Vagina (tissue), 2 donors: ENCODE data around the gene GGA1. TPM values are rescaled to one million over a fixed set of nuclear protein-coding genes. Genes with fewer than 3 reads are reported as not detected.
"Not testable (repeated sequence)": the region's sequence is repeated elsewhere in the genome, so short reads cannot be mapped to it uniquely, and the experiment has no call there.

Experiments used
- DNase-seq, 2 donors: peaks; one replicate each; pipeline ENCODE4 v3.0.0-alpha.2; 2017; ENCODE audit errors: extremely low spot score in 2 of 2
- H3K27ac ChIP-seq: fragments of 200-600 bp; sonication (generic); one replicate; pipeline ENCODE4 v1.5.1; 2019
- H3K27me3 ChIP-seq: fragments of 200-600 bp; sonication (generic); one replicate; pipeline ENCODE4 v1.5.1; 2019
- H3K36me3 ChIP-seq, 2 donors: fragments of 200-600 bp; sonication (generic); one replicate each; pipeline ENCODE4 v1.5.1; 2017 to 2019
- H3K4me1 ChIP-seq: fragments of 200-600 bp; sonication (generic); one replicate; pipeline ENCODE4 v1.5.1; 2019
- H3K4me3 ChIP-seq, 2 donors: fragments of 200-600 bp; sonication (generic); 1 replicate in 1 of 2; 2 replicates in 1 of 2; pipeline ENCODE4 v1.5.1; 2016 to 2019
- H3K9me3 ChIP-seq: fragments of 200-600 bp; sonication (generic); one replicate; pipeline ENCODE4 v1.5.1; 2019
- POLR2A ChIP-seq, 2 donors: fragments of 450-650 bp; IDR thresholded peaks; one replicate each; pipeline ENCODE4 v1.6.1; 2017; ENCODE audit warnings: antibody characterized with exemption in 2 of 2, mild to moderate bottlenecking in 2 of 2, moderate library complexity in 2 of 2
- POLR2AphosphoS5 ChIP-seq, 2 donors: sonication (generic); formaldehyde crosslinking; IDR thresholded peaks; one replicate each; pipeline ENCODE4 v1.9.0; 2017; ENCODE audit warnings: antibody characterized with exemption in 2 of 2, mild to moderate bottlenecking in 2 of 2, low read depth in 1 of 2; ENCODE audit not compliant: insufficient read depth in 1 of 2
- intact Hi-C: fragments of 100-400 bp; cut with DNase I; formaldehyde crosslinking; loops from one replicate; pipeline ENCODE4 v1.15.1; 2023
- total RNA-seq: library from RNA; depleted of rRNA; stranded (reverse); fragments of >200 nt; gene quantifications from one replicate; pipeline ENCODE4 v1.2.3, GENCODE V29; 2016
- TF ChIP-seq, protein P1 (sequence below), 3 experiments: fragments of 450-650 bp in 2 of 3; fragments of 200-600 bp in 1 of 3; sonication (generic) in 1 of 3; IDR thresholded peaks; one replicate each; pipeline ENCODE4 v1.5.1; 2017 to 2019; ENCODE audit warnings: antibody characterized with exemption in 3 of 3, mild to moderate bottlenecking in 2 of 3, moderate library complexity in 2 of 3

GGA1 gene
- total RNA-seq, 1 donor from 2014 or later: 45.7 TPM

DNA sequence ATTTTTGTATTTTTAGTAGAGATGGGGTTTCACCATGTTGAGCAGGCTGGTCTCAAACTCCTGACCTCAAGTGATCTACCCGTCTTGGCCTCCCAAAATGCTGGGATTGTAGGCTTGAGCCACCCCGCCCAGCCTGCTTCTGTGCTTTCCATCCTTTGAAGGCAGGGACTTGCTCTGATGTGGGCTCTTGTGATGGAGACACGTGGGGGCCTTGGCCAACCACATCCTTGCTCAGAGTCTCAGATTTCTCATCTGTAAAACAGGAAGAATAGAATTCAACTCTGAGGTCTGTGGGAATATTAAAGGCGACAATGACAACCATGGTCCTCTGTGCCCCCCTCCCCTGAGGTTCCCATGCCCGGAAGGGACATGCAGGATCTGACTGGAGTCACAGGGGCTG lies 3.8 kb upstream of the GGA1 start:
- intact Hi-C loops: loop anchor here (5.0 kb wide), 1 partner anchor 58 kb away; no protein-coding TSS in a partner anchor
- H3K36me3 ChIP-seq: no peaks in the 10 kb centered on the region
- DNase-seq: no peak
- H3K4me3 ChIP-seq: no peak overlapping the region
- peaks cover 31% of the 10 kb centered on the region for H3K4me1 ChIP-seq
- no peaks in the 10 kb centered on the region for H3K9me3 ChIP-seq
- no peak overlapping the region for H3K27ac ChIP-seq
- TF ChIP-seq POLR2AphosphoS5 (IDR thresholded peaks at IDR 0.05; ENCODE audit: insufficient read depth in 1 of 2, low read depth in 1 of 2): no peak
- TF ChIP-seq, protein P1, sequence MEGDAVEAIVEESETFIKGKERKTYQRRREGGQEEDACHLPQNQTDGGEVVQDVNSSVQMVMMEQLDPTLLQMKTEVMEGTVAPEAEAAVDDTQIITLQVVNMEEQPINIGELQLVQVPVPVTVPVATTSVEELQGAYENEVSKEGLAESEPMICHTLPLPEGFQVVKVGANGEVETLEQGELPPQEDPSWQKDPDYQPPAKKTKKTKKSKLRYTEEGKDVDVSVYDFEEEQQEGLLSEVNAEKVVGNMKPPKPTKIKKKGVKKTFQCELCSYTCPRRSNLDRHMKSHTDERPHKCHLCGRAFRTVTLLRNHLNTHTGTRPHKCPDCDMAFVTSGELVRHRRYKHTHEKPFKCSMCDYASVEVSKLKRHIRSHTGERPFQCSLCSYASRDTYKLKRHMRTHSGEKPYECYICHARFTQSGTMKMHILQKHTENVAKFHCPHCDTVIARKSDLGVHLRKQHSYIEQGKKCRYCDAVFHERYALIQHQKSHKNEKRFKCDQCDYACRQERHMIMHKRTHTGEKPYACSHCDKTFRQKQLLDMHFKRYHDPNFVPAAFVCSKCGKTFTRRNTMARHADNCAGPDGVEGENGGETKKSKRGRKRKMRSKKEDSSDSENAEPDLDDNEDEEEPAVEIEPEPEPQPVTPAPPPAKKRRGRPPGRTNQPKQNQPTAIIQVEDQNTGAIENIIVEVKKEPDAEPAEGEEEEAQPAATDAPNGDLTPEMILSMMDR (IDR thresholded peaks at IDR 0.05): no peak
- TF ChIP-seq POLR2A (IDR thresholded peaks at IDR 0.05): no peak
- H3K27me3 ChIP-seq: no peaks in the 10 kb centered on the region

DNA sequence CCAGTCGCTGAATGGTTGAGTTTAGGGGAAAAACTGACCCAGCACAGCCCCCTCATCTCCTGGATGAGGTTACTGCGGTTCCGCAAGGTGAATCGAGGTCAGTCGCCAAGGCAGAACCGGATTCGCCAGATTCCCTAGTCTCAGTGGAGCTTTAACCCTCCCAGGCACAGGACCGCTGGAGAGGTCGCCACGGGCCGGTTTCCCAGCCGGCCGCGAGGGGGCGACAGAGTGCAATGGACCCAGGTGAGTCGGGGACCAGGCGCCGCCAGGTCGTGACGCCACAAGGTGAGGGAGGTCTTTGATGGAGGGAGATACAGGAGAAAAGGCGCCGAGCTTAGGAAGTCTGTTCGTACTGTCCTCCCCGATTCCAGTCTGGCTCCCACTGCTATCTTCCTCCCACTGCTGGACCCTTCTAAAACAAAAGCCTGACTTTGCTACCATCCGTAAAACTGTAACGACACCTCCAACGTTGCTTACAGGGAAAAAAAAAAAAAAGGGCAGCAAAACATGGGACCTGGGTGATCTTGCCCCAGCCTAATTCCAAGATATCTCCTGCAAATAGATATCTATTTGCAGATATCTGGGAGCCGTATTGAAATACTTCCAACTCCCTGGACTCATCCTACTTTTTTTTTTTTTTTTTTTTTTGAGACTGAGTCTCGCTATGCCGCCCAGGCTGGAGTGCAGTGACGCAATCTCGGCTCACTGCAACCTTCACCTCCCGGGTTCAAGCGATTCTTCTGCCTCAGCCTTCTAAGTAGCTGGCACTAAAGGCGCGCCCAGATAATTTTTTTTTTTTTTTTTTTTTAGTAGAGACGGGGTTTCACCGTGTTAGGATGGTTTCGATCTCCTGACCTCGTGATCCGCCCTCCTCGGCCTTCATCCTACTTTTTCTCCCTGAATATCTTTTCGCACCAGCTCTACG lies 1.4 kb upstream of the GGA1 start:
- intact Hi-C loops: loop anchor here (5.0 kb wide), 1 partner anchor 60 kb away; no protein-coding TSS in a partner anchor
- H3K27me3 ChIP-seq: no peaks in the 10 kb centered on the region
- peak overlapping the region; percentile 67 to 83 for H3K4me3 ChIP-seq
- H3K36me3 ChIP-seq: no peaks in the 10 kb centered on the region
- peak overlapping the region; percentile 89 for H3K27ac ChIP-seq
- DNase-seq: no peak
- no peaks in the 10 kb centered on the region for H3K9me3 ChIP-seq
- TF ChIP-seq POLR2A (IDR thresholded peaks at IDR 0.05): no peak
- TF ChIP-seq, protein P1 (IDR thresholded peaks at IDR 0.05): peak; percentile 67 to 91 (median 83)
- TF ChIP-seq POLR2AphosphoS5 (IDR thresholded peaks at IDR 0.05; ENCODE audit: insufficient read depth in 1 of 2, low read depth in 1 of 2): peak; percentile 44 to 65
- peaks cover 49% of the 10 kb centered on the region for H3K4me1 ChIP-seq

DNA sequence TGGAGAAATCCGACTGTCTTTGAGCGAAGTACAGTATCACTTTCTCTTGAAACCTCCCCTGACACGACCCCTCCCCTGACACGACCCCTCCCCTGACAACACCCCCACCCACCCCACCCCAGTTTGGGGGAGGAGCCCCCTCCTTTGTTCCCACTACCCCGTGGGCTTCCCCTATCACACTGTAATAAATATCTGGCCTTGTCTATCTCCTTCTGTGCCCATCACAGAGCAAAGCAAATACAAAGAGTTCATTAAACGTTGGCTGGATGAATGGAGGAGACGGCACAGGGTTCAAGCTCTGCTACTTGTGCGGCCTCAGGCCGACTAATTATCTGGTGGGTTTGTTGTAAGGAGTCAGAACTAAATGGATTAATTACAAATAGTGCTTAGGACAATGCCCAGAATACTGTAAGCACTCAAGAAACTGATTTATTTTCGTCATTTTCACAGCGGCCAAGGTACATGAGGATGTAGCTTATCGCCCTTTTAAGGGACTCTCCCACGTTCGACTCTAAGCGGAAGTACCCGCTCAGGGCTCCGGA lies 628 bp upstream of the GGA1 start:
- Histone ChIP-seq H3K9me3 (no peaks in the 10 kb centered on the region), H3K4me1 (peaks cover 51% of the 10 kb centered on the region), H3K27ac (peak overlapping the region; percentile 89), H3K4me3 (peak overlapping the region; percentile 67 to 83), H3K27me3 (no peaks in the 10 kb centered on the region), H3K36me3 (no peaks in the 10 kb centered on the region)
- intact Hi-C loops: loop anchor here (5.0 kb wide), 1 partner anchor 61 kb away; no protein-coding TSS in a partner anchor
- DNase-seq: no peak
- TF ChIP-seq POLR2AphosphoS5 (IDR thresholded peaks at IDR 0.05; ENCODE audit: insufficient read depth in 1 of 2, low read depth in 1 of 2): no peak
- TF ChIP-seq, protein P1 (IDR thresholded peaks at IDR 0.05): no peak
- no peak for TF ChIP-seq POLR2A (IDR thresholded peaks at IDR 0.05)

DNA sequence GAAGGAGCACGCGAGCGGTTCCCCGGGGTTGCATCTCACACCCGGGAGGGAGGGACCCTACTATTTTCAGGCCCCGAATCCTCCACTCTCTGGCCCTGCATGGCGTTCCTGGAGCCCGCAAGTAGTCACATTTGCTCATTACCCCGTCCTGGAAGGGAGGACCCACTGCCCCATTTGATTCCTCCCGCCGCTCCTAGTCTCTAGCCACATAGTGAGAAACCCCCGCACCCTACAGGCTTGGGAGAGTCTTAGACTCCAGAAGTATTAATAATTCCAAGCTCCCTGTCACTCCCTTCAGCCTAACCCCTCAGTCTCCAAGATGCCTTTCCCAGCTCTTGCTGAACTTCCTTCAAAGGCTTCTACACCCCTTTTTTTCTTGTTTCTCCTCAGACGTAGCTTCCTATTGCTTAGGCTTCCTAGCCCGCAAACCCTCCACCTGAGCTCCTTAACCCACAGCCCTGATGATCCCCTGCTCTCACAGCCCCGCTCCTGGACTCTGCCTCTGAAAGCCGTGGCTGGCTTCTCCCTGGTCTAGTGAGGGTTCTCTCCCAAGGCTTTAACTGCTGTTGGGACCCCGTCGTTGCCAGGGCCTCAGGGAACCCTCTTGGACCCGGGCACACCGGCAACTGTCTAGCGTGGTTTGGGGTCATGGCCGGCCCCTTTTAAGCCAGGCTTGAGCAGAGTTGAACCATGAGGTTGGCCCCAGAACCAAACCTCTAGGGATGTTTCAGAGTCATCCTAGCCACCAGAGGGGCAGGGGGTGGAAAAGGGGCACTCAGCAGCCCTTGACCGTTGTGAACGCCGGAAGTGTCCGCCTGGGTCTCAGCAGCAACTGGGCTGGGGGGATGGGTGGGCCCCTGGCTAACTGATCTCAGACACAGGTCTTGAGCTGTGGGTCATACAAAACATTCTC lies 862 bp downstream of the GGA1 start:
- no peaks in the 10 kb centered on the region for H3K36me3 ChIP-seq
- DNase-seq: no peak
- H3K9me3 ChIP-seq: no peaks in the 10 kb centered on the region
- intact Hi-C loops: loop anchor here (5.0 kb wide), 1 partner anchor 62 kb away; no protein-coding TSS in a partner anchor
- no peaks in the 10 kb centered on the region for H3K27me3 ChIP-seq
- TF ChIP-seq, protein P1 (IDR thresholded peaks at IDR 0.05): no peak
- no peak for TF ChIP-seq POLR2AphosphoS5 (IDR thresholded peaks at IDR 0.05; ENCODE audit: insufficient read depth in 1 of 2, low read depth in 1 of 2)
- no peak for TF ChIP-seq POLR2A (IDR thresholded peaks at IDR 0.05)
- peaks cover 62% of the 10 kb centered on the region for H3K4me1 ChIP-seq
- peak overlapping the region; percentile 67 to 83 for H3K4me3 ChIP-seq
- peak overlapping the region; percentile 89 for H3K27ac ChIP-seq

DNA sequence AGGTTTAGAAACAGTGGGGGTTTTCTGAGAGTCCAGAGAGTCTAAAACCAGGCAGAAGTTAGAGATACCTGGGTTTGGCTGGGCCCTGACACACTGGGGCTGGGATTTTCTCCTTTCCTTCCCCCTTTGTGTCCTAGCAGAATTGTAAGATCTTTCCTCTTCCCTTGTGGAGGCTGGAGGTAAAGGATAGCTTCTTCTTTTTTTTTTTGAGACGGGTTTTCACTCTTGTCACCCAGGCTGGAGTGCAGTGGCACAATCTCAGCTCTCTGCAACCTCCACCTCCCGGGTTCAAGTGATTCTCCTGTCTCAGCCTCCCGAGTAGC lies 1.5 kb downstream of the GGA1 start:
- H3K27me3 ChIP-seq, intact Hi-C loops, DNase-seq, H3K9me3 ChIP-seq, H3K36me3 ChIP-seq: not testable (repeated sequence)
- peak overlapping the region; percentile 89 for H3K27ac ChIP-seq
- peak overlapping the region; percentile 67 to 83 for H3K4me3 ChIP-seq
- peaks cover 62% of the 10 kb centered on the region for H3K4me1 ChIP-seq
